ES-I3 (cell line): Measurements from ENCODE around the gene PSORS1C1.
A peak's percentile ranks its signal among the peaks of the same experiment; 100 is the strongest.
"Not testable (repeated sequence)": the region's sequence is repeated elsewhere in the genome, so short reads cannot be mapped to it uniquely, and the experiment has no call there.

Experiments
- H3K36me3 ChIP-seq: 2 replicates; pipeline ENCODE4 v1.6.1; 2013; ENCODE audit warnings: mild to moderate bottlenecking, low read length, control low read depth, moderate library complexity; ENCODE audit not compliant: insufficient read depth
- H3K4me1 ChIP-seq: 2 replicates; pipeline ENCODE4 v1.6.1; 2013; ENCODE audit warnings: mild to moderate bottlenecking, control low read depth, low read length; ENCODE audit not compliant: insufficient read depth
- H3K9ac ChIP-seq: 2 replicates; pipeline ENCODE4 v1.6.1; 2013; ENCODE audit warnings: low read depth, mild to moderate bottlenecking, low read length, moderate library complexity
- H3K9me3 ChIP-seq: 2 replicates; pipeline ENCODE4 v1.6.1; 2013; ENCODE audit warnings: mild to moderate bottlenecking, low read length, moderate library complexity; ENCODE audit not compliant: control insufficient read depth, insufficient read depth

The PSORS1C1 gene

DNA sequence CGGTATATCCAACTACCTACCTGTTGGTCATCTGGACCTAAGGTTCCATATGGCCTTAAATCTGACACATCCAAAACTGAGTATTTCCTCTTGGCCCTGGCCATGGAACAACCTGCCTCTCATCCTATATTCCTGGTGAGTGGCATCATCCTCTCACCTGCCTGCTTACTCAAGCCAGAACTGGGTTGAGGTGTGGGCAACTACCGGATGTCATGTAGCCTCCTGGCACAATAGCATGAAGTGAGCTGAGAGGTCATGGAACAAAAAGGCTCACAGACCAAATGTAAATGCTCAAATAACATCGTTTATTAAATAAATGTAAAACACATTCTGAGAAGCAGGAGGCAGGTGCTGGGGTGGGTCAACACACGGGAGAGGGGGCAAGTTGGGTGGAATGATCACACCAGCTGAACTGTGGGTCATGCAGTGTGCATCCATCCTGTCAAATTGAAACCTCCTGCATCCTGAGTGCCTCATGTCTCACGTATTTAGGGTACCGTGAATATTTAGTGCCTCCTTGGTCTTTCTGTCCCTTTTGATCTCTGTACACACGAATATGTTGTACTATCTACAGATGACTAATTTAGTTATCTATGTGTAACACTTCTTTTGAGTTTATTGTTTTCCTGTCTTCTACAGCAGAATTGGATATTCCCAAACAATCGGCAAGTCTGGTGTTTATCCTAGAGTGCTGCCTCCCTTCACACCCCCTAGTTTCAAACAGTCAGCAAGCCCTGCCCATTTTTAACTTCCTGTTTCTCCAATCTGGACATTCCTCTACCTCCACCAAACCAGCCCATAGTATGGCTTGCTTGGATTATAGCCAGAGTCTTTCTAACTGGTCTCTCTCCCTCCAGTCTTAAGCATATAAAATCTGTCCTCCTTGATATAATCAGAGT is 63.8 kb downstream of the PSORS1C1 start:
- Histone ChIP-seq H3K9me3 (no peaks in the 10 kb centered on the region), H3K36me3 (no peaks in the 10 kb centered on the region), H3K9ac (no peak overlapping the region; the same call in 1 of the 2 replicates), H3K4me1 (peaks cover 29% of the 10 kb centered on the region)

DNA sequence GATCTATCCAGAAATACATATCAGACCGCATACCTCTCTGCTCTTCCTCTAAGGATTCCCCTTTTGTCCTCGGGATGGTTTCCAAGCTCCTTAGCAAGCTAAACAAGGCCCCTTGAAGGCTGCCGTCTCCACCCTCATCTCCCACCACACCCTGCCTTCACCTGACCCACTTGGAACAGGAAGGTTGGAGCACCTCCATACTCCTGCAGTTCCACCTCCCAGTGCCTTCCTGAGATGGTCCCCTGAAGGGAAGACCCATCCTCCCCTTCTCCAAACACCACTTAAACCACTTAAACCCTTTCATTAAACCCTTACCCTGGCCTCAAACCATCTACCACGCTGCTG is 64.4 kb downstream of the PSORS1C1 start:
- no peaks in the 10 kb centered on the region for H3K36me3 ChIP-seq
- H3K9ac ChIP-seq = no peak overlapping the region
- peaks cover 27% of the 10 kb centered on the region for H3K4me1 ChIP-seq
- H3K9me3 ChIP-seq = no peaks in the 10 kb centered on the region

DNA sequence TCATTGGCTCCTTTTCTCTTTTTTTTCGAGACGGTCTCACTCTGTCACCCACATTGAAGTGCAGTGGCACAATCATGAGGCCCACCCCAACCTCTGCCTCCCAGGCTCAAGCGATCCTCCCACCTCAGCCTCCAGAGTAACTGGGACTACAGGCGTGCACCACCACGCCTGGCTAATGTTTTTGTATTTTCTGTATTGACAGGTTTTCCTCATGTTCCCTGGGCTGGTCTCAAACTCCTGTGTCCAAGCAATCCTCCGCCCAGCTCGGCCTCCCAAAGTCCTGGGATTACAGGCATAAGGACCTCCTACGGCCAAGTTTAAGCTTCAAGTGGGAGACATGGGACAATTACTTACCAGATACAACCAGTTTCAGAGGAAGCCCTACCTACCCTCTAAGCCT is 65.3 kb downstream of the PSORS1C1 start:
- Histone ChIP-seq H3K4me1 (peaks cover 18% of the 10 kb centered on the region), H3K36me3 (no peaks in the 10 kb centered on the region), H3K9me3 (no peaks in the 10 kb centered on the region), H3K9ac (peak overlapping the region; percentile 30; the same call in 1 of the 2 replicates)

DNA sequence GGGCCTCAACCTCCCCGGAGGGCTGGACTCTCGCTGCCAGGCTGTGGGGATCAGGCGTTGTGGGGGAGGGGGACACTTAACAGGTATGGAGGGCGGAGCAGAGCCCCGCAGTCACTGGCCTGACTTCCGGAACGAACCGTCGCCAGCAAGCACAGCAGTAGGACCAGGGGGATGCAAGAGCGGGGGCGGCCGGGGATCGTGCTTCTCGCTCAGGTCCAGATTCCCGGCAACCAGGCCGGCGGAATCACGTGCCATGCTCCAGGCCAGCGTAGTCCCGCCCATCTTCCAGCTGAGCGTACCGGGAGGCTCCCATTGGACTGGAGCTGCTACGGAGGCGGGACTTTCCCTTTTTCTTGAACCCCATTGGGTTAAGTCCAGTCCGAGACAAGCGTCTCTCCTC is 65.9 kb downstream of the PSORS1C1 start:
- H3K36me3 ChIP-seq = no peaks in the 10 kb centered on the region
- peak overlapping the region; percentile 30; the same call in 1 of the 2 replicates for H3K9ac ChIP-seq
- H3K9me3 ChIP-seq = no peaks in the 10 kb centered on the region
- peaks cover 12% of the 10 kb centered on the region for H3K4me1 ChIP-seq

DNA sequence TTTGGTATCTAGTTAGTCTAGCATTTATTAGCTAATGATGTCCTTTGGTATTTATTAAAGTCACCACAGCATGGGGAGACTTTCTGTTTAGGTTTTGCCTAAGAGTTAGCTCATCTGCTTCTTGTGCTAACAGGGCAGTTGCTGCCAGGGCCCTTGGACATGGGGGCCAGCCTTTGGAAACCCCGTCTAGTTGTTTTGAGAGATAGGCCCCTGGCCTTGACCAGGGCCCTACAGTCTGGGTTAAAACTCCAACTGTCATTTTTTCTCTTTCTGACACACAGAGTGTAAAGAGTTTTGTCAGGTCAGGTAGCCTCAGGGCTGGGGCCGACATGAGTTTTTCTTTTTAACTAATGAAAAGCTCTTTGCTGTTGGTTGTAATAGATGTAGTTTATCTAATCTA is 68.7 kb downstream of the PSORS1C1 start:
- H3K4me1 ChIP-seq = peaks cover 10% of the 10 kb centered on the region; the same call in 1 of the 2 replicates
- not testable (repeated sequence) for H3K36me3 ChIP-seq, H3K9ac ChIP-seq, H3K9me3 ChIP-seq

DNA sequence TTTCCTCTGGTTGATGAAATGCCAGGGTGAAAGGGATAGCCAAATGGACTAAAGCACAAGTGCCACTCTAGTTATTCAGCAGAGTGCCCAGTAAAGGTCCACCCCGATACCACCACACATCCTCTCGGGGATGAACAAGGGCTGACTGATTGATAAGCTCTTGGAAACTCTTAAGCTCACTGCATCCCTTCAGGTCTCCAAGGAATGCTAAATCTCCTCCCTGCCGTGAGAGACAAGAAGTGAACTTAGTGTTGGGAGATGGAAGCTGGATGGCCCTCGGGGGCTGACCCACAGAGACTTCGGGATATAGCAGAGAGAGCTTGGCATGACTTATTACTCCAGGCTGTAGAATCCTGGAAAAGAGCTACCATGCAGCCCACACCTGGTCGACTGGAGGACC is 69.3 kb downstream of the PSORS1C1 start:
- not testable (repeated sequence) for H3K9me3 ChIP-seq, H3K9ac ChIP-seq, H3K36me3 ChIP-seq, H3K4me1 ChIP-seq

DNA sequence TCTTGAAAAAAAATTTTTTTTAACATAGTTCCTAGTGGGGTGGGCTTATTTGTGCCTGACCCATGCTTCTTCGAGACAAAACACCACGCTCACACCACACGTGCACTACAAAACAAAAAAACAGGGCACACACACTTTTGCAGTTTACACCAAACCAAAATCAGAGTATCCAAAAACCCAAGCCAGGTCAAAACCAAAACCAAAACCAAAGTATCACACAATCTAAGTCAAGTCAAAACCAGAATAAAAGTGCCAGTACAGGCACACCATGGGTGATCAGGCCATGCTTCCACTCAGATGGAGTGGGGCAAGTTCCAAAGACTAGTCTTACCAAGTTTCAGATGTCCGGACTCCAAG is 71.1 kb downstream of the PSORS1C1 start:
- not testable (repeated sequence) for H3K36me3 ChIP-seq, H3K9ac ChIP-seq, H3K4me1 ChIP-seq, H3K9me3 ChIP-seq

DNA sequence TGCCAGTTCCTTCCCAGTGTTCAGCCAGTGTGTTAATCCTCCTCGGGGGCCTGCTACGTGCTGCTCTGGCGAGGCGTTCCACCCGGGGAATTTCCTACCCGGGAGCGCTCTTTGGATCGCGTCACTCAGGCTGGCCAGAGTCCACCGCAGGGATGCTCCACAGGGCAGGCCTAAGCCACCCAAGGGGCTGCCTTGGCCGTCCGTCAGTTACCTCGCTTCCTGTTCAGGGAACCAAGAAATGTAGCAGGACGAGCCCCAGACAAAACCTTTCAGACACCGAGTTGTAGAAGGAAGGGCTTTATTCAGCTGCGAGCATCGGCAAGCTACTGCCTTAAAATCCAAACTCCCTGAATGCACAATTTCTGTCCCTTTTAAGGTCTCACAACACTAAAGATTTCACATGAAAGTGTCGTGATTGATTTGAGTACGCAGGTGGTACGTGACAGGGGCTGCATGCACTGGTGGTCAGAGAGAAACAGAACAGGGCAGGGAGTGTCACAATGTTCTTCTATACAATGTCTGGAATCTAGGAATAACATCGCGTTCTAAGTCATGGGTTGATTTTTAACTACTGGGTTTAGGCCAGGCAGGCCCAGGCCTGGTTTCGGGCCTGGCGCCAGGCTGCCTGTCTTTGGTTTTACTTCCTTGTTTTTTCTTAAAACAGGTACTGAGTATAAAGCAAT is 71.6 kb downstream of the PSORS1C1 start:
- Histone ChIP-seq H3K4me1 (0 out of 2 replicates have a peak, but pooled peaks cover 4% of the 10 kb centered on the region), H3K9me3 (no peaks in the 10 kb centered on the region), H3K9ac (no peak overlapping the region), H3K36me3 (no peaks in the 10 kb centered on the region)

DNA sequence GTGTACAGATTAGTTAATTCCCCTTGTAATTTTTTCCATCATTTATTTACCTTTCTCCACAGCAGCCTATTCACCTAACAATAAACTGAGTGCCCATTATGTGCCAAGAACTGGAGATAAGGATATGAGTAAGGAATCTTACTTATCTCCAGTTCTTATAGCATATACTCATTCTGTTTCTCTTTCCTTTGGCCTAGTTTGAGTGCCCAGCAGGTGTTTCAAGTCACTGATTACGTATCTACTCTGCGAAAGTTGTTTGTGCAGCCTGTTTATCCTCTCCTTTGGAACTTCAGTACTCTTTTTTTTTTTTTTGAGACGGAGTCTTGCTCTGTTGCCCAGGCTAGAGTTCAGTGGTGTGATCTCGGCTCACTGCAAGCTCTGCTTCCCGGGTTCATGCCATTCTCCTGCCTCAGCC is 73.2 kb downstream of the PSORS1C1 start:
- H3K9ac ChIP-seq = no peak overlapping the region
- H3K9me3 ChIP-seq = no peaks in the 10 kb centered on the region
- no peaks in the 10 kb centered on the region for H3K36me3 ChIP-seq
- H3K4me1 ChIP-seq = 0 out of 2 replicates have a peak, but pooled peaks cover 4% of the 10 kb centered on the region

DNA sequence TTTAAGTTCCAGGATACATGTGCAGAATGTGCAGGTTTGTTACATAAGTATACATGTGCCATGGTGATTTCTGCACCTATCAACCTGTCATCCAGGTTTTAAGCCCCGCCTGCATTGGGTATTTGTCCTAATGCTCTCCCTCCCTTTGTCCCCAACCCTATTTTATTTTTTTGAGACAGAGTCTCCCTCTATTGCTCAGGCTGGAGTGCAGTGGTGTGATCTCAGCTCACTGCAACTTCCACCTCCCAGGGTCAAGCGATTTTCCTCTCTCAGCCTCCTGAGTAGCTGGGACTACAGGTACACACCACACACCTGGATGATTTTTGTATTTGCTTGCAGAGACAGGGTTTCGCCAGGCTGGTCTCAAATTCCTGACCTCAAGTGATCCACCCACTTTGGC is 74.6 kb downstream of the PSORS1C1 start:
- not testable (repeated sequence) for H3K9me3 ChIP-seq, H3K36me3 ChIP-seq, H3K9ac ChIP-seq, H3K4me1 ChIP-seq
